ENCODE measurements around the gene FRG1.
"Not testable (repeated sequence)": the region's sequence is repeated elsewhere in the genome, so short reads cannot be mapped to it uniquely, and the experiment has no call there.

FRG1 gene

GRCh38 chr4:189985651-189986243, 45.1 kb downstream of the FRG1 start:
- not testable (repeated sequence) for DNase-seq

GRCh38 chr4:189988877-189989431, 48.3 kb downstream of the FRG1 start:
- DNase-seq = no peak

- DNase-seq = not testable (repeated sequence)
Measured at GRCh38 chr4:189989941-189990340, 49.3 kb downstream of the FRG1 start.
